SK-N-MC (cell line): Measurements from ENCODE around the gene VPS41.

Experiments used
- EZH2 ChIP-seq: fragments of 200-600 bp; sonication (generic); IDR thresholded peaks from one replicate; pipeline ENCODE4 v1.6.1; 2017; ENCODE audit warnings: antibody characterized with exemption
- POLR2AphosphoS5 ChIP-seq: IDR thresholded peaks from 2 replicates; pipeline ENCODE4 v1.6.1; 2012; ENCODE audit warnings: mild to moderate bottlenecking, low read depth, low read length, borderline replicate concordance

GRCh38 chr7:38824948-38825347 lies 84.0 kb downstream of the VPS41 start:
- TF ChIP-seq POLR2AphosphoS5 (no peak), EZH2 (no peak)
